SK-N-SH treated with all-trans-retinoic acid at 6 μM for 48 hours (cell line): Measurements from ENCODE around the gene ANP32B.
"Not testable (repeated sequence)": the region's sequence is repeated elsewhere in the genome, so short reads cannot be mapped to it uniquely, and the experiment has no call there.

ENCODE experiments used
- ATAC-seq: fragments of 200-7000 bp; cut with Tn5 transposase; 3 replicates; pipeline ENCODE4 v1.9.1; 2020; ENCODE audit warnings: mild to moderate bottlenecking, moderate library complexity
- ARNTL ChIP-seq: fragments of 450-650 bp; formaldehyde crosslinking; IDR thresholded peaks from 2 replicates; pipeline ENCODE4 v1.5.0; 2020; ENCODE audit warnings: low read depth, mild to moderate bottlenecking, moderate library complexity, borderline replicate concordance
- BACH2 ChIP-seq: fragments of 250-450 bp; sonication (Bioruptor Pico); IDR thresholded peaks from 2 replicates; pipeline ENCODE4 v1.9.0; 2021; ENCODE audit warnings: mild to moderate bottlenecking, borderline replicate concordance
- CSDC2 ChIP-seq: fragments of 250-450 bp; sonication (Bioruptor Pico); IDR thresholded peaks from 2 replicates; pipeline ENCODE4 v1.5.0; 2020; ENCODE audit warnings: mild to moderate bottlenecking, moderate library complexity
- ESRRG ChIP-seq: fragments of 250-450 bp; sonication (Bioruptor Pico); IDR thresholded peaks from 2 replicates; pipeline ENCODE4 v1.6.1; 2021; ENCODE audit warnings: mild to moderate bottlenecking
- GLIS3 ChIP-seq: fragments of 250-450 bp; sonication (Bioruptor Pico); IDR thresholded peaks from 2 replicates; pipeline ENCODE4 v1.5.0; 2020; ENCODE audit warnings: mild to moderate bottlenecking, moderate library complexity
- ISL1 ChIP-seq: fragments of 250-450 bp; sonication (Bioruptor Pico); IDR thresholded peaks from 2 replicates; pipeline ENCODE4 v2.1.2; 2022; ENCODE audit warnings: mild to moderate bottlenecking, moderate library complexity
- OSR1 ChIP-seq: fragments of 250-450 bp; sonication (Bioruptor Pico); IDR thresholded peaks from 2 replicates; pipeline ENCODE4 v1.8.0; 2022; ENCODE audit warnings: moderate library complexity, mild to moderate bottlenecking, inconsistent platforms
- PATZ1 ChIP-seq: fragments of 250-450 bp; sonication (Bioruptor Pico); IDR thresholded peaks from 2 replicates; pipeline ENCODE4 v1.8.0; 2020; ENCODE audit warnings: mild to moderate bottlenecking, moderate library complexity, borderline replicate concordance
- PPARA ChIP-seq: fragments of 250-450 bp; sonication (Bioruptor Pico); IDR thresholded peaks from 2 replicates; pipeline ENCODE4 v1.5.0; 2020; ENCODE audit warnings: mild to moderate bottlenecking, borderline replicate concordance
- RARB ChIP-seq: fragments of 250-450 bp; sonication (Bioruptor Pico); IDR thresholded peaks from 2 replicates; pipeline ENCODE4 v1.8.0; 2021; ENCODE audit warnings: mild to moderate bottlenecking, moderate library complexity
- SNAI2 ChIP-seq: fragments of 250-450 bp; sonication (Bioruptor Pico); IDR thresholded peaks from 2 replicates; pipeline ENCODE4 v1.5.0; 2020; ENCODE audit warnings: mild to moderate bottlenecking, moderate library complexity
- TOX ChIP-seq: fragments of 250-450 bp; sonication (Bioruptor Pico); IDR thresholded peaks from 2 replicates; pipeline ENCODE4 v1.8.0; 2021; ENCODE audit warnings: mild to moderate bottlenecking, moderate library complexity, borderline replicate concordance
- ZC3H10 ChIP-seq: fragments of 250-450 bp; sonication (Bioruptor Pico); IDR thresholded peaks from 2 replicates; pipeline ENCODE4 v1.5.1; 2021; ENCODE audit warnings: mild to moderate bottlenecking, moderate library complexity
- ZFP3 ChIP-seq: fragments of 250-450 bp; sonication (Bioruptor Pico); IDR thresholded peaks from 2 replicates; pipeline ENCODE4 v1.5.0; 2020; ENCODE audit warnings: mild to moderate bottlenecking, moderate library complexity
- ZFP30 ChIP-seq: fragments of 450-650 bp; formaldehyde crosslinking; IDR thresholded peaks from 2 replicates; pipeline ENCODE4 v1.5.0; 2022; ENCODE audit warnings: mild to moderate bottlenecking, moderate library complexity
- ZNF565 ChIP-seq: fragments of 450-650 bp; formaldehyde crosslinking; conservative IDR thresholded peaks from 2 replicates; pipeline ENCODE4 v1.5.0; 2020; ENCODE audit warnings: low read depth, mild to moderate bottlenecking, moderate library complexity
- ZNF70 ChIP-seq: fragments of 450-650 bp; formaldehyde crosslinking; IDR thresholded peaks from 2 replicates; pipeline ENCODE4 v1.5.0; 2020; ENCODE audit warnings: mild to moderate bottlenecking, moderate library complexity
- ZNF8 ChIP-seq: fragments of 450-650 bp; formaldehyde crosslinking; IDR thresholded peaks from 2 replicates; pipeline ENCODE4 v1.5.0; 2020; ENCODE audit warnings: mild to moderate bottlenecking, moderate library complexity
- TF ChIP-seq, protein P1 (sequence below): fragments of 250-450 bp; sonication (Bioruptor Pico); IDR thresholded peaks from 2 replicates; pipeline ENCODE4 v1.5.0; 2020; ENCODE audit warnings: mild to moderate bottlenecking, moderate library complexity
- TF ChIP-seq, protein P2 (sequence below): fragments of 250-450 bp; sonication (Bioruptor Pico); IDR thresholded peaks from 2 replicates; pipeline ENCODE4 v1.5.1; 2021; ENCODE audit warnings: mild to moderate bottlenecking, moderate library complexity

The ANP32B gene

DNA sequence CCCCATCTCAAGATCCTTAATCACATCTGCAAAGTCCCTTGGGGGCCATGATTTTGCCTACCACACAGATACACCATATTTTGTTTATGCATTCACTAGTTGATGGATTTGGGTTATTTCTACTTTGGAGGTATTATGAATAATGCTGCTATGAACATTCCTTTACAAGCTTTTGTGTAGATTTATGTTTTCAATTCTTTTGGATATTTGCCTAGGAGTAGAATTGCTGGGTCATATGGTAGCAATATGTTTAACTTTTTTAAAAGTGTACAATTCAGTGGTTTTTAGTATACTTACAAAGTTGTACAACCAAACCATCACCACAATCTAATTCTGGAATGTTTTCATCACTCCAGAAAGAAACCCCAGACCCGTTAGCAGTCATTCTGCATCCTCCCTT is 7.8 kb upstream of the ANP32B start:
- TF ChIP-seq ZNF565 (CRISPR knock-in tag) = no peak
- no peak for TF ChIP-seq ZNF70 (CRISPR knock-in tag)
- no peak for TF ChIP-seq OSR1 (CRISPR knock-in tag)
- no peak for TF ChIP-seq RARB (CRISPR knock-in tag)
- TF ChIP-seq ZFP3 (CRISPR knock-in tag) = no peak
- no peak for TF ChIP-seq ESRRG (CRISPR knock-in tag)
- TF ChIP-seq TOX (CRISPR knock-in tag) = no peak
- no peak for TF ChIP-seq ARNTL
- TF ChIP-seq CSDC2 (CRISPR knock-in tag) = no peak
- TF ChIP-seq ZNF8 (CRISPR knock-in tag) = no peak
- TF ChIP-seq BACH2 (CRISPR knock-in tag) = no peak
- TF ChIP-seq ISL1 (CRISPR knock-in tag) = no peak
- no peak for TF ChIP-seq ZFP30
- TF ChIP-seq SNAI2 (CRISPR knock-in tag) = no peak
- no peak for TF ChIP-seq PATZ1
- TF ChIP-seq, protein P1, sequence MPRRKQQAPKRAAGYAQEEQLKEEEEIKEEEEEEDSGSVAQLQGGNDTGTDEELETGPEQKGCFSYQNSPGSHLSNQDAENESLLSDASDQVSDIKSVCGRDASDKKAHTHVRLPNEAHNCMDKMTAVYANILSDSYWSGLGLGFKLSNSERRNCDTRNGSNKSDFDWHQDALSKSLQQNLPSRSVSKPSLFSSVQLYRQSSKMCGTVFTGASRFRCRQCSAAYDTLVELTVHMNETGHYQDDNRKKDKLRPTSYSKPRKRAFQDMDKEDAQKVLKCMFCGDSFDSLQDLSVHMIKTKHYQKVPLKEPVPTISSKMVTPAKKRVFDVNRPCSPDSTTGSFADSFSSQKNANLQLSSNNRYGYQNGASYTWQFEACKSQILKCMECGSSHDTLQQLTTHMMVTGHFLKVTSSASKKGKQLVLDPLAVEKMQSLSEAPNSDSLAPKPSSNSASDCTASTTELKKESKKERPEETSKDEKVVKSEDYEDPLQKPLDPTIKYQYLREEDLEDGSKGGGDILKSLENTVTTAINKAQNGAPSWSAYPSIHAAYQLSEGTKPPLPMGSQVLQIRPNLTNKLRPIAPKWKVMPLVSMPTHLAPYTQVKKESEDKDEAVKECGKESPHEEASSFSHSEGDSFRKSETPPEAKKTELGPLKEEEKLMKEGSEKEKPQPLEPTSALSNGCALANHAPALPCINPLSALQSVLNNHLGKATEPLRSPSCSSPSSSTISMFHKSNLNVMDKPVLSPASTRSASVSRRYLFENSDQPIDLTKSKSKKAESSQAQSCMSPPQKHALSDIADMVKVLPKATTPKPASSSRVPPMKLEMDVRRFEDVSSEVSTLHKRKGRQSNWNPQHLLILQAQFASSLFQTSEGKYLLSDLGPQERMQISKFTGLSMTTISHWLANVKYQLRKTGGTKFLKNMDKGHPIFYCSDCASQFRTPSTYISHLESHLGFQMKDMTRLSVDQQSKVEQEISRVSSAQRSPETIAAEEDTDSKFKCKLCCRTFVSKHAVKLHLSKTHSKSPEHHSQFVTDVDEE (CRISPR knock-in tag) = no peak
- TF ChIP-seq PPARA (CRISPR knock-in tag) = no peak
- TF ChIP-seq, all 23 proteins: peak for 0
- no peak for ATAC-seq

- ATAC-seq = not testable (repeated sequence)
Measured at GRCh38 chr9:97976633-97977032, 6.5 kb upstream of the ANP32B start.

DNA sequence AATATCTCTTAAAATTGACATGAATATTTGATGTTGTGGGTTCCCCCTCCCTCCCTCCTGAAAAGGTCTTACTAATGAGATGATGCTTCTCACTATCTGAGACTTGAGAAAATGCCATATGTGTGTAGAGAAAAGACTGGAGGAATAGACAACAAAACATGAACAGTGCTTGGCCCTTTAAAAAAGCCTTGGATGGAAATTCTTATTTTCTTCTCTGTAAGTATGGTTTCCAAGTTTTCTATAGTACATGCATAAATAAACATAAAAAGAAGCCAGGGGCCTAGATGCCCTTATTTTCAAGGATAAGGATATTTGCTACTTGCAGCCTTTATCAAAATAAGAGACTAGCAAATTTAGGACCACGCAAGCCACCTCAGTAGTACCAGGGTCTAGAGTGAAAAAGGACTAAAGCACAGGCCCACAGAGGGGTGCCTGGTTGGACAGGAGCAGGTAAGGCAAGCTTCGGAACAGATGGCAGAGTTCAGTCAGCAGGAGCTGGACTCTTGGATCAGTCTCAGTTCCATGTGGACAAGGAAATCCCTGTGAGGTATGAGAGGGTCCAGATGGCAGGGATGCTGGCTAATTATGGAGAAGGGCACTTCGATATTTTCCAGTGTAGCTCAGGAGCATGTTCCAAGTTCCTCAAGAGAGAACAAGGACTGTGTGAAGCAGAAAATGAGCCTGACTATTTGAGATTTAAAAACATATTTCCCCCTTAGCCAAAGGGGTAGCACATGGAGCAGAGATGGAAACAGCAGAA is 4.6 kb upstream of the ANP32B start:
- no peak for ATAC-seq
- TF ChIP-seq BACH2 (CRISPR knock-in tag) = no peak
- TF ChIP-seq, protein P2, sequence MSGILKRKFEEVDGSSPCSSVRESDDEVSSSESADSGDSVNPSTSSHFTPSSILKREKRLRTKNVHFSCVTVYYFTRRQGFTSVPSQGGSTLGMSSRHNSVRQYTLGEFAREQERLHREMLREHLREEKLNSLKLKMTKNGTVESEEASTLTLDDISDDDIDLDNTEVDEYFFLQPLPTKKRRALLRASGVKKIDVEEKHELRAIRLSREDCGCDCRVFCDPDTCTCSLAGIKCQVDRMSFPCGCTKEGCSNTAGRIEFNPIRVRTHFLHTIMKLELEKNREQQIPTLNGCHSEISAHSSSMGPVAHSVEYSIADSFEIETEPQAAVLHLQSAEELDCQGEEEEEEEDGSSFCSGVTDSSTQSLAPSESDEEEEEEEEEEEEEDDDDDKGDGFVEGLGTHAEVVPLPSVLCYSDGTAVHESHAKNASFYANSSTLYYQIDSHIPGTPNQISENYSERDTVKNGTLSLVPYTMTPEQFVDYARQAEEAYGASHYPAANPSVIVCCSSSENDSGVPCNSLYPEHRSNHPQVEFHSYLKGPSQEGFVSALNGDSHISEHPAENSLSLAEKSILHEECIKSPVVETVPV = no peak
- no peak for TF ChIP-seq ZFP3 (CRISPR knock-in tag)
- TF ChIP-seq SNAI2 (CRISPR knock-in tag) = no peak
- no peak for TF ChIP-seq ZC3H10
- TF ChIP-seq, protein P1 (CRISPR knock-in tag) = no peak
- no peak for TF ChIP-seq CSDC2 (CRISPR knock-in tag)
- no peak for TF ChIP-seq GLIS3 (CRISPR knock-in tag)
- TF ChIP-seq OSR1 (CRISPR knock-in tag) = no peak
